ENCODE data around the gene PPM1J. TPM values are rescaled to one million over a fixed set of nuclear protein-coding genes. Genes with fewer than 3 reads are reported as not detected.

Gene PPM1J
- total RNA-seq, 4 donors from 2014 or later = 2.2 to 4.8 (median 2.9) TPM

DNA sequence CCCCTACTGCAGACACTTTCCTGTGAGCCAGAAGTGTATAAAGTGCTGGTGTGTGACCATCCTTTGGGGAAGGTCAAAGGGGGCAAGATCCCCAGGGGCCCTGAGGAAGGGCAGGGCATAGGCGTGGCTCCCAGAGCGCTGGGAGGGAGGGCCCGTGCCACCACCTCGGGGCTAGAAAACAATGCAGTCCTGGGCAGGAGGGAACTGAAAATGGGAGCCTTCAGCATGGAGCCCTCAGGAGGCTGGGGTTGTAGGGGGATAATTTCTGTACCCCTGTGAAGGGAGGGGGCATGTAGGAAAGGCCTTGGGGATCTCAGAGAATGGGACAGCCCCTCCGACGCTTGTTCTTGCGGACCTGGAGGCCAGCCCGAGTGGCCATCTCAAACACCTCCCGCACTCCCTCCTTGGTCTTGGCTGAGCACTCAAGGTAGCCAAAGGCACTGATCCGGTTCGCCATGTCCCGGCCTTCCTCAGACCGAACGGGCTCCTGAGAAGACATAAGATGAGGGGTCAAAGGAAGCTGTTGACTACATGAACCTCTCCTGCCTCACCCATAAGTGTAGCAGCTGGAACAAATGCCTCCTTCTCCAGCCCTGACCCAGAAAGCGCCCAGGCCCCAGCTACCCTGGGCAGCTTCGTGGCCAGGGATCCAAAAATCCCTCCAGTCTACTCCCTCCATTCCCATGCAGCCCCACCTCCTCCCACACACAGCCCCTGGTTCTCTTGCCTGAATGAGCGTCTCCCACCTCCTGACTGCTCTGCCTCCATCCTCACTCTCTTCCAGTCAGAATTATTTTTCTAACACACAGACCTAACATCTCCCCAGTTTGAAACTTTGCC is 13.7 kb downstream of the PPM1J start:
- H3K4me3 ChIP-seq = no peak overlapping the region
- H3K9me3 ChIP-seq = no peaks in the 10 kb centered on the region
- no peak for DNase-seq
- intact Hi-C loops (cut with DNase I) = loop anchor here (10.0 kb wide), 1 partner anchor 197 kb away; the partner anchor contains the start of gene WNT2B
- peaks cover 5 to 67% (median 13%) of the 10 kb centered on the region in 3 donors for H3K36me3 ChIP-seq
- peaks cover 40 to 83% (median 60%) of the 10 kb centered on the region in 3 donors for H3K4me1 ChIP-seq
- 48 to 75% methylated on average over 5 to 17 of the region's 17 CpGs for WGBS, 2 donors
- H3K27me3 ChIP-seq = no peaks in the 10 kb centered on the region
- H3K27ac ChIP-seq = peak overlapping the region; percentile 74 to 96 (median 95)
- TF ChIP-seq POLR2A (IDR thresholded peaks at IDR 0.05) (no peak), CTCF (IDR thresholded peaks at IDR 0.05) (peak in 1 of 6 experiments; percentile 1)

DNA sequence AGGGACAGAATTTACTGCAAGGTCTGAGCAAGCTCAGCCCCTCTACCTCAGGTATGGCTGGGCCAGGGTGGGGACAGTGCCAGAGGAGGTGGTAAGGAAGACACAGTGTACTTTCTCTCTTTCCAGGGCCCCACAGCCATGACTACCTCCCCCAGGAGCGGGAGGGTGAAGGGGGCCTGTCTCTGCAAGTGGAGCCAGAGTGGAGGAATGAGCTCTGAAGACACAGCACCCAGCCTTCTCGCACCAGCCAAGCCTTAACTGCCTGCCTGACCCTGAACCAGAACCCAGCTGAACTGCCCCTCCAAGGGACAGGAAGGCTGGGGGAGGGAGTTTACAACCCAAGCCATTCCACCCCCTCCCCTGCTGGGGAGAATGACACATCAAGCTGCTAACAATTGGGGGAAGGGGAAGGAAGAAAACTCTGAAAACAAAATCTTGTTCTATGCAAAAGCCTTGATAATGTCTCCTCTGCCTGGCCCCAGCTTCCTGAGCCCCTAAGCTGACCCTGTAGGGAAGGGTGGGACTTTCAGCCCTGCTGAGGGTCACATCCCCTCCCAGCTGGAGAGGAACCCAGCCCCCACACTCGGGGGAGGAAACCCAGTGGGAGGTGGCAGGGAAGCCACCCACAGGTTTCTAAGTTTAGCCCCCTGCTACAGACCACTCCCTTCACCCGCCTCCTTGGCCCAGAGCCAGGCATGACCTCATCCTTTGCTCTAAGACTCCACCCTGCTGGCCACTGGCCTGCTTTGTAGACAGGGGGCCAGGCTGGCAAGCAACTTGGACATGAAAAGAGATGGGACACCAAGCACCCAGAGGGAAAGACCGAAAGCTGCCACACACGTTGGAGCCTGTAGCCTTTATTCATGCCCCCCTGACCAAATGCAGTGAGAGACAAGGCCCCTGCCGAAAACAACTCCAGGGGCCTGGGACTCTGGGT is 14.6 kb downstream of the PPM1J start:
- 8 to 10% methylated on average over 2 to 4 of the region's 7 CpGs for WGBS, 2 donors
- H3K9me3 ChIP-seq = no peaks in the 10 kb centered on the region
- no peaks in the 10 kb centered on the region for H3K27me3 ChIP-seq
- DNase-seq = peak; percentile 19
- TF ChIP-seq POLR2A (IDR thresholded peaks at IDR 0.05) (no peak), CTCF (IDR thresholded peaks at IDR 0.05) (peak in 3 of 6 experiments; percentile 13 to 25 (median 15))
- intact Hi-C loops (cut with DNase I) = loop anchor here (10.0 kb wide), 1 partner anchor 196 kb away; the partner anchor contains the start of gene WNT2B
- peaks cover 6 to 76% (median 16%) of the 10 kb centered on the region in 3 donors for H3K36me3 ChIP-seq
- H3K4me3 ChIP-seq = no peak overlapping the region
- H3K27ac ChIP-seq = peak overlapping the region; percentile 74 to 96 (median 95)
- H3K4me1 ChIP-seq = peaks cover 36 to 75% (median 57%) of the 10 kb centered on the region in 3 donors

- no peak overlapping the region for H3K4me3 ChIP-seq
These were observed 15.5 kb downstream of the PPM1J start for GRCh38 chr1:112699425-112700144.

More at GRCh38 chr1:112699425-112700144, 15.5 kb downstream of the PPM1J start:
- H3K36me3 ChIP-seq = peaks cover 16 to 86% (median 16%) of the 10 kb centered on the region in 3 donors
- intact Hi-C loops (cut with DNase I) = loop anchor here (10.0 kb wide), 1 partner anchor 195 kb away; the partner anchor contains the start of gene WNT2B
- no peaks in the 10 kb centered on the region for H3K9me3 ChIP-seq
- no peak for DNase-seq
- H3K4me1 ChIP-seq = peaks cover 27 to 65% (median 47%) of the 10 kb centered on the region in 3 donors
- peak overlapping the region; percentile 40 to 96 (median 95) for H3K27ac ChIP-seq
- 70 to 78% methylated on average over 9 to 12 of the region's 13 CpGs for WGBS, 2 donors
- TF ChIP-seq CTCF (IDR thresholded peaks at IDR 0.05) (no peak), POLR2A (IDR thresholded peaks at IDR 0.05) (no peak)
- no peaks in the 10 kb centered on the region for H3K27me3 ChIP-seq

Data from esophagus squamous epithelium (tissue), 5 donors.